Endothelial cell of umbilical vein (primary cell): ENCODE data around the gene MGAT4A.

Experiments
- CTCF ChIP-seq, 2 donors: IDR thresholded peaks; 1 replicate in 1 of 2; 2 replicates in 1 of 2; pipeline ENCODE4 v1.5.1; 2011; ENCODE audit warnings: low read length in 2 of 2, mild to moderate bottlenecking in 2 of 2, moderate library complexity in 2 of 2, control low read depth in 1 of 2, inconsistent platforms in 1 of 2, low read depth in 1 of 2; ENCODE audit not compliant: insufficient read depth in 1 of 2; ENCODE audit errors: extremely low read depth in 1 of 2
- JUN ChIP-seq: IDR thresholded peaks from 2 replicates; pipeline ENCODE4 v1.6.1; 2011; ENCODE audit warnings: borderline replicate concordance, low read depth; ENCODE audit not compliant: insufficient read length, insufficient read depth
- MAX ChIP-seq: IDR thresholded peaks from 2 replicates; pipeline ENCODE4 v1.6.1; 2011; ENCODE audit not compliant: insufficient read depth, insufficient read length
- POLR2A ChIP-seq: IDR thresholded peaks from 2 replicates; pipeline ENCODE4 v1.6.1; 2012; ENCODE audit warnings: low read depth, mild to moderate bottlenecking, control low read depth, low read length

- no peak for TF ChIP-seq CTCF (IDR thresholded peaks at IDR 0.05; ENCODE audit: extremely low read depth in 1 of 2, insufficient read depth in 1 of 2, low read depth in 1 of 2, low read length in 2 of 2)
- TF ChIP-seq MAX = no peak
- TF ChIP-seq POLR2A = no peak
- no peak for TF ChIP-seq JUN
These were observed 40.3 kb upstream of the MGAT4A start for GRCh38 chr2:98771264-98771663.
